ENCODE data around the gene RBM28. TPM values are rescaled to one million over a fixed set of nuclear protein-coding genes. Genes with fewer than 3 reads are reported as not detected.

The RBM28 gene, protein sequence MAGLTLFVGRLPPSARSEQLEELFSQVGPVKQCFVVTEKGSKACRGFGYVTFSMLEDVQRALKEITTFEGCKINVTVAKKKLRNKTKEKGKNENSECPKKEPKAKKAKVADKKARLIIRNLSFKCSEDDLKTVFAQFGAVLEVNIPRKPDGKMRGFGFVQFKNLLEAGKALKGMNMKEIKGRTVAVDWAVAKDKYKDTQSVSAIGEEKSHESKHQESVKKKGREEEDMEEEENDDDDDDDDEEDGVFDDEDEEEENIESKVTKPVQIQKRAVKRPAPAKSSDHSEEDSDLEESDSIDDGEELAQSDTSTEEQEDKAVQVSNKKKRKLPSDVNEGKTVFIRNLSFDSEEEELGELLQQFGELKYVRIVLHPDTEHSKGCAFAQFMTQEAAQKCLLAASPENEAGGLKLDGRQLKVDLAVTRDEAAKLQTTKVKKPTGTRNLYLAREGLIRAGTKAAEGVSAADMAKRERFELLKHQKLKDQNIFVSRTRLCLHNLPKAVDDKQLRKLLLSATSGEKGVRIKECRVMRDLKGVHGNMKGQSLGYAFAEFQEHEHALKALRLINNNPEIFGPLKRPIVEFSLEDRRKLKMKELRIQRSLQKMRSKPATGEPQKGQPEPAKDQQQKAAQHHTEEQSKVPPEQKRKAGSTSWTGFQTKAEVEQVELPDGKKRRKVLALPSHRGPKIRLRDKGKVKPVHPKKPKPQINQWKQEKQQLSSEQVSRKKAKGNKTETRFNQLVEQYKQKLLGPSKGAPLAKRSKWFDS
- polyA plus RNA-seq, result 9.0 TPM

DNA sequence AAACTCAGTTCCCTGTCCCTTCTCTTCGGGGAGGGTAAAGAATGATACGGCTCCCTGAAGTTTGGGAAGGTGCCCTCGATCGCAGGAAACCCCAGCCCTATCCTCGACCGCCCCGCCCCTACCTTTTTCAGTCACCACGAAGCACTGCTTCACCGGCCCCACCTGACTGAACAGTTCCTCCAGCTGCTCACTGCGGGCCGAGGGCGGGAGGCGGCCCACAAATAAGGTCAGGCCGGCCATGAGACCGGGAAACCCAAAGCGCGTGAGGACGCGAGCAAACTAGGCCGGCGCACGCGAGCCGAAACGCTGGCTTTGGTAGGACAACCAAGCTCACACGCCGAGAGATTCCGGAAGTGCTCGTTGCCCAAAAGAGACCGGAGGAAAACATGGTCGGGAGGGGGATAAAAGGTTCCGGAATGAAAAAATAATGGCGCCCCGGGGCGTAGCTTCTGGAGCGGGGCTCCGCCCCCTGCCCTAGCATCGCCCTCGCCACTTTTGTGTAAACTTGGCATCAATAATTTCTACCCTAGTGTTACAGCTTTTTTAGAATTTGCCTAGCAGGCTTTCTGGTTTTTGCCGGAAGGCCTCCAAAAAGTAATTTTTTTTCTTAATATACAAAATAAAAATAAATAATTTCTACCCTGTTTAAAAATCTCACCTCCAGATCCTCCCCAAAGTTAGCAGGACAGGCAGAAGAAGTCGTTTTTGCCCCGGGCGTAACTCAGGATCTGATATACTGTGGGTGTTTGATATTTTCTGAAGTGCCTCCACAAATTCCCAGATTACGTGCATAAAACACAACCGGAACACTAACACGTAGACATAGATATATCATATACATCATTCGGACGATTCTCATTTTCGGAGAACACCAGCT is at the start of gene RBM28:
Gene RBM28 (minus strand): TSS at position 355 of the 877 bp plus-strand sequence. CDS start 115 bp downstream, at position 240.
- Mint-ChIP-seq H3K27ac (peak within 1 kb of the TSS; percentile 90 to 97 (median 95)), H3K9me3 (no peaks in the 10 kb centered on the region), H3K36me3 (peaks cover 2% of the 10 kb centered on the region), H3K27me3 (peaks cover 7% of the 10 kb centered on the region), H3K4me1 (peaks cover 13 to 24% (median 14%) of the 10 kb centered on the region in 3 donors), H3K4me3 (peak within 1 kb of the TSS; percentile 95 to 97 (median 96))

DNA sequence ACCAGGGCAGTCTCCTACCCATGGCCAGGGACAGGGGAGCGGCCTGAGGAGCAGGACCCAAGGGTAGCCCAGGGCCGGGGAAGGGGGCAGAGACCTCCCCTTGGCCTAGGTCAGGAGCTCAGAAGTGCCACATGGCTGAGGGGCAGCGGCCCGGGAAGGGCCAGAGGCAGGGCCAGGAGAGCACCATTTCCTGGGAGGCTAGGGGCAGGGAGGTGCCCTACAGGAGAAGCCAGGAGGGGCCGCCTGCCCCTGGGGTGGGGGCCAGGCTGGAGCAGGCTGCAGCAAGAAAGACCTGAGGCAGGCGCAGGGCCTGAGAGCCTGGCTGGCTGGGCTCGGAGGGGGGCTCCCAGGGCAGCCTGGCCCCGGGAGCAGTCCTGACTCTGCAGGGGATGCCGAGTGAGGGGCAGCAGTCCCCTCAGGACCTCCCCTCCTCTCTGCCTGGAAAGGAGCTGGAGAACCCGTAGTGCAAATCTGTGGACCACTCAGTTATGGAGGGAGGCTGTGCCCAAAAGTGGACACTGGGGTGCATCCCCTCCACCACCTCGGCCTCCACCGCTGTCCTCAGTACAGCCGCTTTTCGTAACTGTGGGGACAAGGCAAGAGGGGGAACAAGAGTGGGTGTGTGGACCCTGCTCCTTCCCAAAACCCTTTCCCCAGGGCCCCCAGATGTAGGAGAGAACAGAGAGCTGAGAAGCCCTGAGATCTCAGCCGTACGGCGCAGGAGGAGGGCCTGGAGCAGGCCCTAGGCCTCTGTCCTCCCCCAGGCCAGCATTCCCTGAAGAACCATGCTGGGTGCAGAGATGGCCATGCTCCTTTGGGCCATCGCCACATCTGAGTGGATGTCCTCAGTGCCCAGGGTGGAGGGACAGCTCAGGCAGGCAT is 49.0 kb upstream of the RBM28 start:
- Mint-ChIP-seq H3K36me3 (peaks cover 2% of the 10 kb centered on the region), H3K27ac (no peak overlapping the region), H3K9me3 (no peaks in the 10 kb centered on the region), H3K27me3 (peaks cover 4% of the 10 kb centered on the region), H3K4me3 (no peak overlapping the region), H3K4me1 (peaks cover 0 to 2% (median 0%) of the 10 kb centered on the region in 3 donors)

DNA sequence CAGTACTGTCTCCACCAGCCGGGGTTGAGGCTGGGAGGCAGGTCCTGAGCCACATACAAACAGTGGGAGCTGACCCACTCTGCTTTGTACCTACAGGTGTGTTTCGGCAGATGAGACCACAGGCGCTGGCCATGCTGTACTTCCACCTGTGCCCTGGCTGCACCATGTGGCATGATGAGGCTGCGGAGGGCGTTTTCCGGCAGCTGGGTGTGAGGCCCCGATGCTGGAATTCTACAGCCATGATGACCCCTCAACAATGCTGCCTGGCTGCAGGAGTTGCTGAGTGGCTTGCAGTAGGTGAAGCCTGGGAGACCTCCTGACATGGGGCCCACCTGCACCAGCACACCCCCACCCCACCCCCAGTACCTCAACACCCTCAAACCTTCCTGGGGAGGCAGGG is 48.1 kb upstream of the RBM28 start:
- H3K36me3 Mint-ChIP-seq, result peaks cover 2% of the 10 kb centered on the region
- H3K4me1 Mint-ChIP-seq, result peaks cover 0 to 4% (median 0%) of the 10 kb centered on the region in 3 donors
- no peak overlapping the region for H3K27ac Mint-ChIP-seq
- no peaks in the 10 kb centered on the region for H3K9me3 Mint-ChIP-seq
- no peak overlapping the region for H3K4me3 Mint-ChIP-seq
- H3K27me3 Mint-ChIP-seq, result peaks cover 4% of the 10 kb centered on the region

DNA sequence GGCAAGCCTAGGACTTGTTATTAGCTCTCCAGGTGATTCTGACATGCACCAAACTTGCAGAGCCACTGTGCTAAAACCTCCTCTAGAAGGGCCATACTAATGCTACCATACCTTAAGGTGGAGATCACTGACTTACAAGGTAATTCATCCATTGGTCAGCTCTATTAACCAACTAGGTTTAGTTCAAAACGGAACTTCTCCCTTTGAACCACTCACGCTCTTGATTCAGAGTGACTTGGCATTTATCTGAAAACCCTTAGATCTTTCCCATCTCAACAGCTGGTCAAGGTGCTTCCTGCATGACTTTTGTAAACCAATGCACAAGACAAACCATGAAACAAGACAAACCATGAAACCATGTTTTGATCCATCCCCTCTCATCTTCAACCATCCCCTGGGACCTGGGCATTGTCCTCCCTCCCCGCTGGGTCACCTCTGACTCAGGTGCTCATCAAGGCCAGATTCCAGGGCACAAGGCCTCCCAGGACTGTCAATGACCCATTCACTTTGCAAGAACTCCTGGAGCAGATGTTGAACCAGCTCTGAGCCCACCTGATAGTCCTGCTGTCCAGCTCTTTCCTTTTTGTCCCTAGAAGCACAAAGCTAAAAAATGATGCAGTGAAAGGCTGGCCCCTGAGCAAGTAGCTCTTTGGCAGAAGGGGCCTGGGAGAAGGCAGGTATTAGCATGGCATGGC is 47.3 kb upstream of the RBM28 start:
- H3K4me3 Mint-ChIP-seq, result no peak overlapping the region
- H3K36me3 Mint-ChIP-seq, result peaks cover 2% of the 10 kb centered on the region
- no peaks in the 10 kb centered on the region for H3K9me3 Mint-ChIP-seq
- H3K27ac Mint-ChIP-seq, result peak overlapping the region in 1 of 3 donors; percentile 1
- H3K27me3 Mint-ChIP-seq, result peaks cover 4% of the 10 kb centered on the region
- peaks cover 0 to 4% (median 0%) of the 10 kb centered on the region in 3 donors for H3K4me1 Mint-ChIP-seq

DNA sequence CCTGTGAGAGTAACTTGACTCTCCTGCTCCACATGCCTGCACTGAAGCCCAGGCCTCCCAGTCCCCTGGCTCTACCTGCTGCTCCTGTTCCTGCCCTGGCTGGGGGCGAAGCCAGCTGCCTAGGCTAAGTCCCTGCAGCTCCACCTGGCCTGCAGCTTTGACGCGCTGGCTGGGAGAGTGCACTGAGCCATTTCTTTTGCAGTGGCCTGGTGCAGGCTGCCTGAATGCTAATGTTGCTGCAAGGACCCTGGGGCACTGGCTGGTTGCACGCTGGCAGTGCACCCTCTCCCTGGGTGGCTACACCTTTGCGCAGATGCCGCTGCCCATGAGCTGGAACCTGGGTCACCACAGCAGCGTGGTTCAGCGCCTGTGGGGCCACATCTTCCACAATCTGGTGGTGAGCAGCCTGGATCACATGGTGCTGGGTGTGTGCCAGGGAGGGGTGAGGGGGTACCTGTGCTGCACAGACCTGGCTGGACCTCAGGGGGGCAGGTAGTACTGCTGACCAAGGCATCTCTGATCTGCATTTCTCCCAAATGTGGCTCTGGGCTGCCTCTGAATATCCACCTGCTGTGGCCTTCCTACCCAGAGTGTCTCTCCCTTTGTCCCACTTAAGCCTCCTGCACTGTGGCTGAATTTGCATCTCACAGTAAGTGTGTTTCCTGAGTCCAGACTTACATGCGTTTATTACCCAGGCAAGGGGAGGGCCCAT is 46.1 kb upstream of the RBM28 start:
- Mint-ChIP-seq H3K27ac (no peak overlapping the region), H3K36me3 (peaks cover 4% of the 10 kb centered on the region), H3K27me3 (peaks cover 4% of the 10 kb centered on the region), H3K4me1 (peaks cover 0 to 4% (median 0%) of the 10 kb centered on the region in 3 donors), H3K9me3 (no peaks in the 10 kb centered on the region), H3K4me3 (no peak overlapping the region)

DNA sequence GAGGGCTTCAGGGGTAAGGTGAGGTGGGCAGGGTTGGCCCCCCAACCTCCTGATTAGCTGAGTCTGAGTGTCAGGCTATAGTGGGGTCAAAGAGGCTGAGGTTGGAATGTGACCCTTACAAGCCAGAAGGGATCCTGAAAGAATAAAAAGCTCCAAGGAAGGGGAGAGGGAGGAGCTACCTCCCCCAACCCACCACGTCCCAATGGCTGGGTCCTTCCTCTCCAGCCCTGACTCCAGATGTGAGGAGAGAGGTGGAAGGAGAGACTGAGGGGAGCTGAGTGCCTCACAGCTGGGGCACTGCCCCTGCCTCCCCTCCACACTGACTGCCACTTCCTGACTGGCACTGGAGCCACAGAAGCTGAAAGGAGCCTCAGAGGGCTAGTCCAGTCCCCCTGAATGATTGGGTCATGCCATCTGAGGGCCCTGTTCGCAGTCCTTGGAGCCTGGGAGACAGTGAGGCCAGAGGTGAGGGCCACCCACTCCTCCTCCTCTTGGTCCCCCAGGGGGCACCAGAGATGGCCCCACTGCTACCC is 45.4 kb upstream of the RBM28 start:
- H3K4me3 Mint-ChIP-seq, result peak overlapping the region in 1 of 4 donors; percentile 39
- no peaks in the 10 kb centered on the region for H3K9me3 Mint-ChIP-seq
- H3K36me3 Mint-ChIP-seq, result peaks cover 4% of the 10 kb centered on the region
- peaks cover 4% of the 10 kb centered on the region for H3K27me3 Mint-ChIP-seq
- H3K4me1 Mint-ChIP-seq, result peaks cover 0 to 4% (median 0%) of the 10 kb centered on the region in 3 donors
- H3K27ac Mint-ChIP-seq, result no peak overlapping the region

DNA sequence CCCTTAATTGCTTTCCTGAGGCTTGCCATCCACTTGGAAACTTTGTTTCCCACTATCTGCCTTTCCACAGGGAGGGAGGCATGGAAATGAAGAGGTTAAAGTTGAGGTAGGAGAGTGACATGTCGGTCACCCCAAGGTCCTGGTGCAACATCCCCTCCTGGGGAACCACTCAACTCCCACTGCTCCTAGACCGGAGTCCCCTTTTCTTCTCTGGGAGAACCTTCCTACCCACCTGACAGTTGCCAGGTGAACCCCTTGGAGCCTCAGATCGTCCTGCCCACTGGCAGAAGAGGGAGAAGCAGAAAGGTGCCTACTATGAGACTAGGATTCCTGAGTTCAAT is 44.4 kb upstream of the RBM28 start:
- peak overlapping the region in 1 of 4 donors; percentile 32 for H3K4me3 Mint-ChIP-seq
- peaks cover 4% of the 10 kb centered on the region for H3K27me3 Mint-ChIP-seq
- no peak overlapping the region for H3K27ac Mint-ChIP-seq
- no peaks in the 10 kb centered on the region for H3K9me3 Mint-ChIP-seq
- peaks cover 0 to 4% (median 0%) of the 10 kb centered on the region in 3 donors for H3K4me1 Mint-ChIP-seq
- peaks cover 4% of the 10 kb centered on the region for H3K36me3 Mint-ChIP-seq

DNA sequence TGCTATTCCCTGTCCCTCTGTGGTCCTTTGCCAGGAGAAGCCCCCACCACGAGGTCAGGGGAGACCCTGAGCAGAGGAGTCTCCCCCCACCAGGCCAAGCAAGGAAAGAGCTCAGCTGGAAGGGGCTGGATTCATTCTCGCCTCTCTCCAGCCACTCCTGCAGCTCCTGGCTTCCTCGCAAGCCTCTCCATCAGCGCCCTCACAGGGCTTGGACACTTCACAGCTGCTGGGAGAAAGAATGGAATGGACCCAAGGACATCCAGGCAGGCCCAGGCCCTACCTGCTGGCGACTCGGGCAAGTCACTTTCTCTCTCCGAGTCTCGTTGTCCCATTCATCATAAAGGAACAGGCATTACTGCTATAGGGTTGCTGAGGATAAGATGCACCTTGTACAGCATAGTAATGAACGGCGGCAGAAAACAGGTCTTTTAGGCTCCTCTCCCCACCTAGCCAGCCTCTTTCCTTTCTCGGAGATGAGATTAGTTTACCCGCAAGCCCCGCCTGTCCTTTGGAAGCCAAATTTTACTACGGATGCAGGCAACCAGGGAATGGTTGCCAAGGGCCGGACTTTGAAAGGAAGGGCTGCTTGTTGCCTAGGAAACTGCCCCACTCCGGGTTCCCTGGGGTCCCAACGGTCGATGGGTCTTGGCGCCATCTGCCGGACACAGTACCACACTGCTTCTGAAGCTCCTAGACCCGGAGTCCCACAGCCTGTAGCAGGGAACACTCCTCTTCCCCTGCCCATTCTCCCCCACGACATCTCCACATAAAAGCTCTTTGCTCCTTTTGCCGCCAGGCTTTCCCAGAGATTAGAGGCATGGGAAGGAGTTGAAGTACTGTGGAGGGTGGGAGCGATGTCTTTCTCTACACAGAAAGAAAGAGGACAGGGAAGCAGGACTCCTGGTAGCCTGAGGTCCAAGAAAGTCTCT is 43.8 kb upstream of the RBM28 start:
- Mint-ChIP-seq H3K27me3 (peaks cover 4% of the 10 kb centered on the region), H3K4me3 (no peak overlapping the region), H3K27ac (no peak overlapping the region), H3K4me1 (peaks cover 0 to 4% (median 0%) of the 10 kb centered on the region in 3 donors), H3K9me3 (no peaks in the 10 kb centered on the region), H3K36me3 (peaks cover 4% of the 10 kb centered on the region)

DNA sequence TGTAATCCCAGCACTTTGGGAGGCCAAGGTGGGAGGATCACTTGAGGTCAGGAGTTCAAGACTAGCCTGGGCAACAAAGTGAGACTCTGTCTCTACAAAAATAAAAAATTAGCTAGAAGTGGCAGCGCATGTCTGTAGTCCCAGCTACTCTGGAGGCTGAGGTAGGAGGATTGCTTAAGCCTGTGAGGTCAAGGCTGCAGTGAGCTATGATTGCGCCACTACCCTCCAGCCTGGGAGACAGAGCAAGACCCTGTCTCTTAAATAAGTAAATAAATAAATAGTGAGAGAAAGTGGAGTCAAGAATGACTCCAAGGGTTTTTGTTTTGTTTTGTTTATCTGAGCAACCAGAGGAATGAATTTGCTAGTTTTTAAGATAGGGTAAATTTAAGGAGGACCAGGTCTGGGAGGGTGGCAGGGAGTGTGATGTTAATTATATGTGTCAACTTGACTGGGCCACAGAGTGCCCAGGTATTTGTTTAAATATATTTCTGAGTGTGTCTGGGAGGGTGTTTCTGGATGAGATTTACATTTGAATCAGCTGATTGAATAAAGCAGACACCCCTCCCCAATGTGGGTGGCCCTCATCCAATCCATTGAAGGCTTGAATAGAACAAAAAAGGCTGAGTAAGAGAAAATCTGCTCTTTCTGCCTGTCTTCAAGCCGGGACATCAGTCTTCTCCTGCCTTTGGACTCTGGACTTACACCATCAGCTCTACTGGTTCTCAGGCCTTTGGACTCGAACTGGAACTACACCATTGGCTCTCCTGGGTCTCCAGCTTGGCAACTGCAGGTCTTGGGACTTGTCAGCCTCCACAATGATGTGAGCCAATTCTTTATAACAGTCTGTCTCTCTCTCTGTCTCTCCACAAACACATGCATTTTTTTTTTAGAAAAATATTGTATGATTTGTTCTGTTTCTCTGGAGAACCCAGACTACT is 42.5 kb upstream of the RBM28 start:
- no peaks in the 10 kb centered on the region for H3K9me3 Mint-ChIP-seq
- peaks cover 4% of the 10 kb centered on the region for H3K36me3 Mint-ChIP-seq
- H3K4me3 Mint-ChIP-seq, result no peak overlapping the region
- H3K27ac Mint-ChIP-seq, result no peak overlapping the region
- peaks cover 0 to 4% (median 0%) of the 10 kb centered on the region in 3 donors for H3K4me1 Mint-ChIP-seq
- peaks cover 4% of the 10 kb centered on the region for H3K27me3 Mint-ChIP-seq

DNA sequence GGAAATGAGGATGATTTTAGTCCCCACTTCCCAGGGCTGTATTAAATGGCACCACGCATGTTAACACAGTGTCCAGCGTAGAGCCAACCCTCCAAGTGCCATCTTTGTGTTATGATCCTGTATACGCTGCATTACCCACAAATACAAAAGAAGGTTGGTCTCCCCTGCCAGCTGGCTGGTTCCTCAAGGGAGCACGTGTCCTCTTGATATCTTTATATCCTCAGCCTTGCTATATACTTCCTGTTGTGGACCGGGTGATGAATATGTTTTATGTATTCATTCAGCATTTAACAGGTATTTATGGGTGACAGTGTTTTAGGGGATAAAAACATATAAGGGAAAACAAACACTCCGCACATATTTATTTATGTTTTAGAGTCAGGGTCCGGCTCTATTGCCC is 41.0 kb upstream of the RBM28 start:
- peaks cover 0 to 4% (median 0%) of the 10 kb centered on the region in 3 donors for H3K4me1 Mint-ChIP-seq
- H3K36me3 Mint-ChIP-seq, result peaks cover 3% of the 10 kb centered on the region
- H3K4me3 Mint-ChIP-seq, result no peak overlapping the region
- H3K27me3 Mint-ChIP-seq, result peaks cover 4% of the 10 kb centered on the region
- no peaks in the 10 kb centered on the region for H3K9me3 Mint-ChIP-seq
- no peak overlapping the region for H3K27ac Mint-ChIP-seq

DNA sequence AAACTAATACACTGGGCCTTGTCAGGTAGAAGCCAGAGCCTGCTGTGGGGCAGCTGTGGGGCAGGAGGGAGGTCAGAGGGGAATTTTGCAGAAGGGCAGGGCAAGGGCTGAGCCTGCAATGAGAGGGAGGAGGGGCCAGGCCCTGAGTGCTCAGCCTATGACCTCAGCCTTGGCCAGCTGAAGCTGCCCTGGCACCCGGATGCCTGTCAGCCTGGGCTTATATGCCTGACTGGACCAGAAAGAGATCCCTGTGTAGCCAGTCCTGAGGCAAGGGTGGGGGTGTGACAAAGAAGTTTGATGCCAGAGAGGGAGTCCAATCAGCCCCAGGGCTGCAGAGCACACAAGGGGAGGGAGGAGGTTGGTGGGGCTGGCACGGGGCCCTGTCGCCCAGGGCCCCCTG is 40.1 kb upstream of the RBM28 start:
- peak overlapping the region in 1 of 3 donors; percentile 1 for H3K27ac Mint-ChIP-seq
- H3K36me3 Mint-ChIP-seq, result peaks cover 3% of the 10 kb centered on the region
- peaks cover 0 to 4% (median 0%) of the 10 kb centered on the region in 3 donors for H3K4me1 Mint-ChIP-seq
- no peak overlapping the region for H3K4me3 Mint-ChIP-seq
- peaks cover 4% of the 10 kb centered on the region for H3K27me3 Mint-ChIP-seq
- no peaks in the 10 kb centered on the region for H3K9me3 Mint-ChIP-seq
